Nephron progenitor cell (in vitro differentiated cells): ENCODE measurements around the gene ZNF652.
A peak's percentile ranks its signal among the peaks of the same experiment; 100 is the strongest.

Experiments
- DNase-seq: peaks from one replicate; pipeline ENCODE4 v3.0.0; 2021
- H3K27ac Mint-ChIP-seq: 2 replicates; pipeline ENCODE4 v1.8.0; 2021; ENCODE audit warnings: mild to moderate bottlenecking, moderate library complexity, mixed read lengths
- H3K27me3 Mint-ChIP-seq: 2 replicates; pipeline ENCODE4 v1.8.0; 2021; ENCODE audit warnings: mild to moderate bottlenecking, low read depth, mixed read lengths; ENCODE audit not compliant: poor library complexity
- H3K36me3 Mint-ChIP-seq: 2 replicates; pipeline ENCODE4 v1.8.0; 2021; ENCODE audit warnings: low read depth, mixed read lengths
- H3K4me1 Mint-ChIP-seq: 2 replicates; pipeline ENCODE4 v1.8.0; 2021; ENCODE audit warnings: mixed read lengths
- H3K4me3 Mint-ChIP-seq: 2 replicates; pipeline ENCODE4 v1.8.0; 2021; ENCODE audit warnings: mild to moderate bottlenecking, moderate library complexity, mixed read lengths
- H3K9me3 Mint-ChIP-seq: 2 replicates; pipeline ENCODE4 v1.8.0; 2021; ENCODE audit warnings: mild to moderate bottlenecking, moderate library complexity, mixed read lengths
- CTCF ChIP-seq: fragments of 200-600 bp; sonication (generic); IDR thresholded peaks from 2 replicates; pipeline ENCODE4 v1.5.0; 2021; ENCODE audit warnings: antibody characterized with exemption

ZNF652 gene

GRCh38 chr17:49404906-49405305 lies 42.9 kb upstream of the ZNF652 start:
- DNase-seq, result no peak
- Mint-ChIP-seq H3K9me3 (no peaks in the 10 kb centered on the region), H3K36me3 (peaks cover 52% of the 10 kb centered on the region), H3K27me3 (no peaks in the 10 kb centered on the region), H3K27ac (no peak overlapping the region), H3K4me3 (no peak overlapping the region), H3K4me1 (peaks cover 64% of the 10 kb centered on the region)
- TF ChIP-seq CTCF, result no peak

GRCh38 chr17:49404361-49404760 lies 42.3 kb upstream of the ZNF652 start:
- H3K4me3 Mint-ChIP-seq, result no peak overlapping the region
- peaks cover 66% of the 10 kb centered on the region for H3K4me1 Mint-ChIP-seq
- peaks cover 50% of the 10 kb centered on the region for H3K36me3 Mint-ChIP-seq
- peak overlapping the region; percentile 70 for H3K27ac Mint-ChIP-seq
- no peak for DNase-seq
- no peak for TF ChIP-seq CTCF
- no peaks in the 10 kb centered on the region for H3K9me3 Mint-ChIP-seq
- H3K27me3 Mint-ChIP-seq, result no peaks in the 10 kb centered on the region

GRCh38 chr17:49403514-49404289 lies 41.7 kb upstream of the ZNF652 start:
- TF ChIP-seq CTCF, result no peak
- Mint-ChIP-seq H3K9me3 (no peaks in the 10 kb centered on the region), H3K4me1 (peaks cover 60% of the 10 kb centered on the region), H3K36me3 (peaks cover 43% of the 10 kb centered on the region), H3K27ac (peak overlapping the region; percentile 70), H3K4me3 (no peak overlapping the region), H3K27me3 (no peaks in the 10 kb centered on the region)
- no peak for DNase-seq

GRCh38 chr17:49402706-49403105 lies 40.7 kb upstream of the ZNF652 start:
- DNase-seq, result no peak

GRCh38 chr17:49401971-49402611 lies 40.0 kb upstream of the ZNF652 start:
- Mint-ChIP-seq H3K27me3 (no peaks in the 10 kb centered on the region), H3K4me1 (peaks cover 44% of the 10 kb centered on the region), H3K4me3 (no peak overlapping the region), H3K9me3 (no peaks in the 10 kb centered on the region), H3K36me3 (peaks cover 34% of the 10 kb centered on the region), H3K27ac (peak overlapping the region; percentile 93)
- no peak for DNase-seq
- TF ChIP-seq CTCF, result no peak

More at GRCh38 chr17:49402706-49403105, 40.7 kb upstream of the ZNF652 start:
- H3K27me3 Mint-ChIP-seq, result no peaks in the 10 kb centered on the region
- peak overlapping the region; percentile 93 for H3K27ac Mint-ChIP-seq
- H3K4me3 Mint-ChIP-seq, result no peak overlapping the region
- H3K9me3 Mint-ChIP-seq, result no peaks in the 10 kb centered on the region
- peaks cover 37% of the 10 kb centered on the region for H3K36me3 Mint-ChIP-seq
- peaks cover 50% of the 10 kb centered on the region for H3K4me1 Mint-ChIP-seq
- TF ChIP-seq CTCF, result no peak
